GM19351 (cell line): ENCODE results near the gene NCR2.

Experiments used
- ATAC-seq: cut with Tn5 transposase; IDR thresholded peaks from one replicate; pipeline ENCODE4 v1.9.1; 2021; ENCODE audit warnings: mild to moderate bottlenecking, moderate library complexity; ENCODE audit not compliant: unreplicated experiment

NCR2 gene

DNA sequence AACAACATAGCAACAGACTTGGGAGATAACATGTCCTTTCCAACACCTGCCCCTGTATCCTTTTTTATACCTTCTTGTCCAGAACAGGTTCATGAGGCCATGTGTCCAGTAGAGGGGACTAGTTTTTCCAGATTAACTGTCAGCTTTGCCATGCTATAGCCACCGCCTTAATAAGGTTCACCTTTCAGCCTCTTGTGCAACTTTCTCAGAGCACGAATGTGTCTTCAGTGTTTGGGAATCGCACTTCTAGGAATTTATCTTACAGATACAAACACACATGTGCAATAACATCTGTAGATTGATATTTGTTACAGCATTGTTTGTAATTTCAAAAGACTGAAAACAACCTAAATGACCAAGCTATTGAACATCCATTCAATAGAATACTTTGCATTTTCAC, 21.4 kb downstream of the NCR2 start:
- ATAC-seq: no peak

DNA sequence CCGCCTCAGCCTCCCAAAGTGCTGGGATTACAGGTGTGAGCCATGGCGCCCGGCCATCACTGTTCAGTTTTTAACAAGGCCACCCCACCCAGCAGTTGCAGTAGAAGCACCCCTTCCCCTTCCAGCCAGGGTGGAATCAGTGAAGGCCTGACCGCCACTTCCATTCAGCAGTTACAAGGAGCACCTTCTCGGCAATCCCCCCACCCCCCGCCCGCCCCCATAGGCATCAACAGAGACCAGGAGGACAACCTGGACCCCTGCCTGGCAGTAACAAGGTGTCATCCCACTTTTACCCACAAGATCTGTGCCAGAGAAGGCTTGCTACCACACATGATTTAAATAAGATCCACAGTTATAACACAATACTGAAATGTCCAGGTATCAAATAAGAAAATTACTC, 23.1 kb downstream of the NCR2 start:
- no peak for ATAC-seq

DNA sequence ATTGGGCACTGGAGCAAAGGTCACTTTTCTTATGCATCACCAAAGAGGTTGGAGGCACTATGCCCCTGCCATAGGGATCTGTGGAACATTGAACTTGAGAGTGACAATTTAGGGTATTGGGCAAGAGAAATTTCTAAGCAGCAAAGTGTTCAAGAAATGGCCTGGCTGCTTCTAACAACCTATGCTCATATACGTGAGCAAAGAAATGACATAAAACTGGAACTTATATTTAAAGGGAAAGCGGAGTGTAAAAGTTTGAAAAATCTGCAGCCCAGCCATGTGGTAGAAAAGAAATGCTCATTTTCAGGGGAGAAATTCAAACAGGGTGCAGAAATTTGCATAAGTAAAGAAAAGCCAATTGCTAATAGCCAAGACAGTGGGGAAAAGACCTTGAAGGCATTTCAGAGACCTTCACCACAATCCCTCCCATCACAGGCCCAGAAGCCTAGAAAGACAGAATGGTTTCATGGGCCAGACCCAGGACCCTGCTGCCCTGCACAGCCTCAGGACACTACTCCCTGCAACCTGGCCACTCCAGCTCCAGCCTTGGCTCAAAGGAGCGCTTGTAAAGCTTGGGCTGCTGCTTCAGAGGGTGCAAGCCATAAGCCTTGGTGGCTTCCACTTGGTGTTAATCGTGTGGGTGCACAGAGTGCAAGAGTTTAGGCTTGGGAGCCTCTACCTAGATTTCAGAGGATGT, 24.4 kb downstream of the NCR2 start:
- ATAC-seq: no peak

DNA sequence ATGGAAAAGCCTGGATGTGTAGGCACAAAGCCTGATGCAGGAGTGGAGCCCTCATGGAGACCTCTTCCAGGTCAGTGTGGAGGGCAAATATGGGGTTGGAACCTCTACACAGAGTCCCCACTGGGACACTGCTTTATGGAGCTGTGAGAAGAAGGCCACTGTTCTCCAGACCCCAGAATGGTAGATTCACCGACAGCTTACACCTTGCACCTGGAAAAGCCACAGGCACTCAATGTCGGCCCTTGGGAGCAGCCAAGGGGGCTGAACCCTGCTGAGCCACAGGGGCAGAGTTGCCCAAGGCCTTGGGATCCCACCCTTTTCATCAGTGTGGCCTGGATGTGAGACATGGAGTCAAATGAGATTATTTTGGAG, 24.9 kb downstream of the NCR2 start:
- no peak for ATAC-seq

DNA sequence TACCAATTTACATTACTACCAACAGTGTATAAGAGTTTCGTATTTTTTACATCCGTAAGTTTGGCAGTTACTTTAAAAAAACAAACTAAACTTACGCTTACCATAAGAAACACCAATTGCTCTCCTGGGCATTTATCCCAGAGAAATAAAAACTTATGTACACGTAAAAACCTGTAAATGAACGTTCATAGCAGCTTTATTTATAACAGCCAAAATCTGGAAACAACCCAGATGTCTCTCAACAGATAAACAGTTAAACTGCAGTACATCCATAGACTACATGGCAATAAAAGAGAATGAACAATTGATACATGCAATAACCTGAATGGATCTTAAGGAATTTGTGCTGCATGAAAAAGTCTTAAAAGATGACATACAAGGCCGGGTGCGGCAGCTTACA, 30.7 kb downstream of the NCR2 start:
- ATAC-seq: no peak

DNA sequence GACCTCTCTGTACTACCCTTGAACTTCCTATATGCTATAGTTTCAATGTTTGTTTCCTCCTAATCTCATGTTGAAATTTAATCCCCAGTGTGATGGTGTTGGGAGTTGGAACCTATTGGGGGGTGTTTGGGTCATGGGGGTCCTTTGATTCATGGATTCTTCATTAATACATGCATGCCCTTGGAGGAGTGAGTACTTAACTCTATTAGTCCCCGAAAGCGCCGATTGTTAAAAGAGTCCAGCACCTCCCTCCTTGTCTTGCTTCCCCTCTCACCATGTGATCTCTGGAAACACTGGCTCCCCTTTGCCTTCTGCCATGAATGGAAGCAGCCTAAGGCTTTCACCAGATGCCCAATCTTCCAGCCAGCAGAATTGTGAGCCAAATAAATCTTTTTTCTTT, 31.7 kb downstream of the NCR2 start:
- no peak for ATAC-seq

DNA sequence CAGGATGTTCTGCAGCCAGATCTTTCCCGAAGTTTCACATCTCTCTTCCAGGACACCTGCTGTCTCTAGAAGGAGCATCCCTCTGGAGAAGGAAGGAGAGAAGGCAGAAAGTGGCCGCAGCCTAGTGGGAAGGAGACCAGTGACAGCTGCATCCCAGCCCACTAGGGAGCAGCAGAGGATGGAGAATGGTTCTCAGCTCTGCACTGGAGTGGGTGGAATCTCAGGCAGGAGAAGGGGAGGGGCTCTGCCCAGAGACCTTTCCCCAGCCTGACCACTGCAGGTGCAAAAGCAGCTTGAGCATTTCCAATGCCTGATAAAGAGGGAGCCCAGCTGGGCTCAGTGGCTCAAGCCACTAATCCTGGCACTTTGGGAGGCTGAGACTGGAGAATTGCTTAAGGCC, 32.3 kb downstream of the NCR2 start:
- ATAC-seq: no peak

DNA sequence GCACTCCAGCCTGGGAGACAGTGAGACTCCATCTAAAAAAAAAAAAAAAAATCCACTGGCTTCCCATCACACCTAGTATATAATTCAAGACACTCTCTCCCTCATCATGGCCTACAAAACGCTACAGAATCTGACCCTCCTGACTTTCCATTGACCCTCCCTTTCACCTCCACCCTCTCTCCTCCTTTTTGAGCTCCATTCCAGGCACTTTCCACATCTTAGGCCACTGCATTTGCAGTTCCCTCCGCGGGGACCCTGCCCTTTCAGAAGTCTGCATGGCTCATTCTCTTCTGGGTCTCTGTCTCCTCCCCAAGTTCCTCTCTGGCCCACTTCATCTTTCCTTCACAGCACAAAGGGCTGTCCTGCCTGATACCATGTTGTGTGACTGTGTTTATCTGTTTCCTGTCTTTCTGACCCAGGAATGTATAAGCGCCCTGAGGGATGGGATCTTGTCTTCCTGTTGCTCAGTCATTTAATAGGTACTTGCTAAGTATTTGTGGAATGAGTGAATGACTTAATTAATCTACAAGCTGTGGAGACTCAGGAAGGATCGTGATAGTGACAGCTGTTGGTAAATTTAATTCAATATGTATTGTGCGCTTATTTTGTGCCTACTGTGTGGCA, 35.2 kb downstream of the NCR2 start:
- ATAC-seq: no peak

DNA sequence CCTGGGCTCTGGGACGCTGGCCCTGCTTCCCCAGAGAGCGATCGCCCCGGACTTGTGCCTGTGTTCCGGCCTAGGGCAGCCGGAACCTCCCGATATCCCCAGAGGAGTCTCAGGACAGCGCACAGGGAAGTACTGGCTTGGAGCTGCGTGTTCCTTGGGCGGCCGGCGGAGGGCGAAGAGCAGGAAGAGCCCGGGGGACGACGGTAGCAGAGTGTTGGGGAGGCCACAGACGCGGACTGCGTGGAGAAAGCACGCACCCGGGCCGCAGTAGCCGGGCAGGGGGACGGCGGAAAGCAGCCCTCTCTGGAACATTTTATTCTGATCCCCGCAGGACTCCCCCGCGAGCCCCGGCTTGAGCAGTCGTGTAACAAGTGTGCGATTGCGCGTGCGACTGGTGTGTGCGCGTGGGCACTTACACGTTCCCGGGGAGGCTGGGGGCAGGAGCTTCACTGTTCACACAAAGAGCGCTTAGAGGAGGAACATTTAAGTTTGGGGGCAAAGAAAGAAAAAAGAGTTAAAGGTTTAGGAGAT, 36.1 kb downstream of the NCR2 start:
- ATAC-seq: no peak

DNA sequence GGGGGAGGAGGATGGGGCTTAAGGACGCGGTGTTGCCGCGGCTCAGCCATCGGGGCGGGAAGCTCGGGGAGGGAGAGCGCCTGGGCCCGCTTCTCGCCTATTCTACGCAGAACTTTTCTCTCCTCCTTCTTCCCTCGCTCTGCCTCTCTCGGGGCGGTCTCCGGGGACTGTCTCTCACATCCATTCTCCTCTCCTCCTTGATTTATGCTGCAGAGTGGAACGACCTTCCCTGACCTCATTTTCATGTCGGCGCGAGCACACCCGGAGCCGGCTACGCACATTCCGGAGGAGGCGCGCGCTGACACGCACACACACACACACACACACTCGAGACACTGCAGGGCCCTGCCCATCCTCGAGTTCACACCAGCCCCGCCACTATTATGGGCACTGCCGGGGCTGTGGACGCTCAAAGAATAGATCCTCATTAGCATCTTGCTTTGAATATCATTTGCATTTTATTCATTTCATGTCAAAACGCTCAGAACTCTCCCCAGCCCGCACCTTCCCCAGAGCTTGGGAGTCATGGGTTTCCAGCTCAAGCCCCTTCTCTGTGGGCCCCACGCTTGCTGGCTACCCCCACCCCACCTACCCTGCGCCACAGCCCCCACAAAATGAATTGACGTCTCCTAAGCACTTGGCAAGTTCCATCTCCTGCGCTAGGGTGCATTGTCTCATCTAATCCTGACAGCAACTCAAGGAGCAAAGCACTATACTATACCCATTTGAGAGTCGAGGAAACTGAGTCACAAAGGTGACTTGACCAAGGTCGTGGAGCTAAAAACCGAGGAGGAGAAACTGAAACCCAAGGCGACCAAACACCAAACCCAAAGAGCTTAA, 36.8 kb downstream of the NCR2 start:
- ATAC-seq: no peak

DNA sequence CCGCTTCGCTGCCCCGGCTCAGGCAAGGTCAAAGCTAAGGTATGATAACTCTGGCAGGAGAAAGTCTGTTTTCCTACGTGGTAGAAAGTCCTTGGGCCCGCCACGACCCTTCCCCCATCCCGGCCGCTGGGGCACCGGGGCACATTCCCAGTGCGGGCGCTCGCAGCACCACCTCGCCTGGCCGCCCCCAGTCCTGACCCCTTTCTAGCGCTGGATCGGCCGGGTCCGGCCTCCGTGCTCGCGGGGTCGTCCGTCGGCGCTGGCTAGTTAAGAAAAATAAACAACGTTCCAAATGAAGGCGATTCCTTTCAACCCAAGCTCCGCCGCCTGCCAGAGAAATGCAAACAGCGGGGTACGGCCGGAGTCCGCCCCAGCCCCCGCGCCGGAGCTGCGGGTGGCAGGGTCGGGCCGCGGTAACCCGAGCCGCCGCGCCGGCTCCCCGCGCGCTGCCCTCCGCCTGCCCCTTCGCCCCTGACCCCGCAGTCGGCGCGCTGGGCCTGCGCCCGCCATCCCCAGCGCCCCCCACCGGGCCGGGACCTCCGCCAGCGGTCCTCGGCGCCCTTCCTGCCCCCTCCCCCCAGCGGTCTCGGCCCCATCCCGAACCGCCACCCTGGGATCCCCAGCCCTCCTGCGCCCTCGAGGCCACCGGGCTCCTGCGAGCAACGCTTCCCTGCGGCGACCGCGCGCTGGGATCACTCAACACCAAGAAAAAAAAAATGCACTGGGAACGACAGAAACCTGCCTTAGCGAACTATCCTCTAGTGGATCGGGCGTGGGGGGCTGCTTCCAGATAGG, 37.6 kb downstream of the NCR2 start:
- ATAC-seq: no peak

DNA sequence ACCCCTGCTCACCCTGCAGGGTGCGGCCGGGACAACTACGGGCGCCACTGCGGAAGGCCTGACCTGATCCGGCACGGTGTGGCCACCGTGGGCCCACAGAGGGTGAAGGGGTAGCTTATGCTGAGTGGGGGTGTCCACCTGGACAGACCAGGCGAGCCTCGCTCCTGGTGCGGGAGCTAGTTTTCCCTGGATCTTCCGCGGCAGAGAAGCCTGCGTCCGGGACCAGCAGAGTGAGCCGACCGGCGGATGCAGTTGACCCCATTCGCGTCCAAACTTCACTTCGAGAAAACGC, 38.2 kb downstream of the NCR2 start:
- ATAC-seq: no peak

DNA sequence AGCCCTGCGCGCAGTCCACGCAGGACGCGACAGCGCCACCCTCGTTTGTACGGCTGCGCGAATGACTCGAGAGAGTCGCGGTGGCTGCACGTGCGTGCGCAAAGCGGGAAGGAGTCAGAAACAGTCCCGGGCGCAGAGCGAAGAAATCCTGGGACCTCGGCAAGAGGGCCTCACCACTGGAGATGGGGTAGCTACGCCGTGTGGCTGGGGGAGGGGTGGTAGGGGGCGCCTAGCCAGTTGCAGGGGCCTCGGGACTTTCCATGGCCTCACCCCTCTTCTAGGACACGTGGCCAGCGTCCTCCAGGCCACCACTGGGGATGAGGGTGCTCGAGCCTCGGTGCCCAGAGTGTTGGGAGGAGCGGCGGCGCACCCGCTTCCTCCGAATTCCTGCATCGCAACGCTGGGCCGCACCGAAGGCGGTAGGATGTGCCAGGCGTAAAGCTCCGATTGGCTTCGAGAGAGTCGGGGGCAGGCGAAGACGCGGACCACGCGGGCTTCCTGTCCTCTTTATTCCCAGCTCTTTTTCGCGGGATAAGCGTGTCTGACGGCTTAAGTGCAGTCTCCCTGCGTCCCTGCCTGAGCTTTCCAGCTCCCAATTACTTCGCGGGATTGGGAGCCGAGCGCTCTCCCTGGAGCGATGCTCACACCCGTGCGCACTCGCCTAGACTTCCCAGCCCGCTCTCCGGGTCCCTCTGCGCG, 38.7 kb downstream of the NCR2 start:
- no peak for ATAC-seq

DNA sequence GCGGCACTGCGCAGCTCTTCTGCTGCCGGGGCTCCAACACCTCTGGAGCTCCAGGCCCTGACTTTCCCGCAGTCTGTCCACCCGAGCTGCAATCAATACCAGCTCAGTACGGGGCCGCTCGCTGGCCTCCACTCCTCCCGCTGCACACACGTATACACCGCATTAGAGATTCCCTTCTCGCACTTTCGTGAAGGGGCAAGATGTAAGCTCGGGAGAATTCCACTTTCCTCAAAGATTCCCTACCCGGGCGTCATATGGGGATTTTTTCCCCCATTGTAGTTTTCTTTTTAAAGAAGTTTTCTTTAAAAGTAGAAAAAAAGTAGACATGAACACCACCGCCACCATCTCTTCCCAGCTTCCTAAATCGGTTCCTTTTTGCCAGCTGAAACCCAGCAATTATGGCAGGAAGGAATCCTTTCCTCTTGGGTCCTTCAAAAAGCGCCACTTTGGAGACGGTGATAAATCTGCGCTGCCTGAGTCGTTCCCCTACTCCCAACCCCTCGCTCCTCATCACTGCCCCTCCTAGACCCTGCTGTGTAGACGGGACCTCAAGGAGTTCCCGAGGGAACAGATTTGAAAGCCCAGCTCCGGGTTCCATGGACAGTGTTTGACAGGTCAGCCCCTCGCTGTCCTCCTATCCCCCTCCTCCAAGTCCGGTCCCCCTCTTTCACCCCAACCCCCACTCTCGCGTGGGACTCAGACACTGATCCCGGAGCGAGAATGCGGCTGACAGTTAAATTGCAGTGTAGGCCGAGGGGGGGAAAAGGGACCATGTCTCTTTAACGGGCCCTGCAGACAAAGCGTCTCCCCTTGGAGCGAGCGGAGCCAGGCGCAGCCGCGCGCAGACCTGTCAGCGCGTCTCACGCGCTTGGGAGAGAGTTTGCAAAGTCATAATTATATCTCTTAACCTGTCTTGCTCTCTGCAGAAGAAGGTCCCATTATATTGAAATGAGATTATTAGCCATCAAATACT, 39.5 kb downstream of the NCR2 start:
- ATAC-seq: no peak

DNA sequence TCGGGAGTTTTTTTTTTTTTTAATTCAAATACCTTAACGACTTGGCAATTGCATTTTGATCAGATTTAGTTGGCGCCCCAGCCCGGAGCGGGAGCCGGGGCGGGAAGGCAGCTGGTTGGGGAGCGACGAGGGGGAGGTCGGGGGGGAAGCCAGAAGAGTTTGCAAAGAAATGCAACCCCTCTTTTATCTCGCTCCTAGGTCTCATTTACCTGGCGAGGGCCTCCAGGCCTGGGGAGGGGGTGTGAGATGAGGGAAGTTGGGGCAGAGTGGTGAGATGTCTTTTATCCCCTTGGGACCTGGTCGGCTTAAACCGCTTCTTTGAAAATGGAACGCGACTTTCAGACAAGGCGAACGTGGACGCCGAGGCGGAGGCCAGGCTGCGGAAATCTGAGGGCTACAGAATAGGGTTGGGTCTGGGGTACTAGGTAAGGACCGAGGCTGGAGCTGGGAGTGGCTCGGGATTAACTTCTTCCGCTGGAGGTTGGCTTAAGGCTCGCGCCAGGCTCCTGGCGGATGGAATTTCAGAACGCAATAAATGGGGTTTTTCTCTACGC, 40.3 kb downstream of the NCR2 start:
- ATAC-seq: no peak

DNA sequence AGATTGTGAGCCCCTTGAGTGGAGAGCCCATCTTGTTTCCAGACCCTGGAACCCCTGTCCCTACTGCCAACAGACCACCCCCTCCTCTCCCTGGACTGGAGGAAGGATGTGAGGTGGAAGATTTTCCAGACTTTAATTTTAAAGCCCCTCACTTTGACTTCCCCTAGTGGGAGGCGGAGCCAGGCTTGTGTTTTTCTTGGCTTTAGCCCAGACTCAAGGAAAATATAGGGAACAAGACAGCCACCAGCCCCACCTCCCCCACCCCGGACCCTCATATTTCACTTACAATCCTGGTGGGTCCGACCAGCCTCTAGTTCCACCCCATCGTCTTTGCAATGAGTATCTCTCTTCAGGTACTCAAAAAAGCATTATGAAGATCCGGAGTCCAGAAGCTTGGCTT, 40.8 kb downstream of the NCR2 start:
- ATAC-seq: no peak

DNA sequence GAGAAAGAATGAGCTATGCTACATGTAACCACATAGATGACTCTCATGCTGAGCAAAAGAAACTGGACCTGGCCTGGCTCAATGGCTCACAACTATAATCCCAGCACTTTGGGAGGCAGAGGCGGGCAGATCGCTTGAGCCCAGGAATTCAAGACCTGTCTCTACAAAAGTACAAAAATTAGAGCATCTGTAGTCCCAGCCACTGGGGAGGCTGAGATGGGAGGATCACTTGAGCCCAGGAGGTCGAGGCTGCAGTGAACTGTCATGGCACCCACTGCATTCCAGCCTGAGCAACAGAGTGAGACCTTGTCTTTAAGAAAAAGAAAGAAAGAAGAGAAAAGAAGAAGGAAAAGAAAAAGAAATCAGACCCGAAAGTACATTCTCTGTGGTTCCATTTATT, 41.7 kb downstream of the NCR2 start:
- ATAC-seq: no peak

DNA sequence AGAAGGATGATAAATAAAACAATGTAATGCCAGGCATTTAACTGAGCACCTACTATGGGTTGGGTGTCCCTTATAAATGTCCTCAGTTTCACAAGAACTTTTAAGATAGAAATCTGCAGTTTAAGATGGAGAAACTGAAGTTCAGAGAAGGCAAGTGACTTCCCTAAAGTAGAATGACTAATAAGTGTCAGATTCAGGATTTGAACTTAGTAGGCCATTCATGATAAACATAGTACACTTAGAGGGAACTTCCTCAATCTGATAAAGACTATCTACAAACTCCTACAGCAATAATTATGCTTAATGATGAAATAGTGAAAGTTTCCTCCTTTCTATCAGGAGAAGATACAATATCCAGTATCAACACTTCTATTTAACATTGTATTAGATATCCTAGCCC, 43.9 kb downstream of the NCR2 start:
- no peak for ATAC-seq

DNA sequence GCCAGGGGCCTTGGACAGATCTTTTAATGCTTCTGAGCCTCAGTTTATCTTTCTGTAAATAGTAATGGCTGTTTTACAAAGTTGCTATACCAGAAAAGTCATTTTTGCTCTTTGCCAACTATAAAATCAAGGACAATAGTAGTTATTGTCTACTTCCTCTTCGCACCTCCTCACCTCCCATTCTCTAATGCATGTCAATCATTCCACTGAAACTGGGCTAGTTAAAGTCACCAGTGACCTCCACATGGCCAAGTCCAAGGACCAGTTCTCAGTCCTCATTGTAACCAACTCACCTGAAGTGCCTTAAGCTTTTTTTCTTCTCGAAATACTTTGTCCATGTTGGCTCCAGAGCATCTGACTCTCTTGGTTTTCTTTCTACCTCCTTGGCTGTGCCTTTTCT, 51.2 kb downstream of the NCR2 start:
- no peak for ATAC-seq
